Calu3 (cell line): ENCODE data around the gene GBF1. TPM values are rescaled to one million over a fixed set of nuclear protein-coding genes. Genes with fewer than 3 reads are reported as not detected.
A peak's percentile ranks its signal among the peaks of the same experiment; 100 is the strongest.

Source experiments
- BruUV-seq: library from RNA; stranded (reverse); fragments of 400-500 nt; replicated peaks from 2 replicates; lab custom pipeline; 2021; lab: Mats Ljungman, UMichigan
- CTCF ChIA-PET: fragments of 300-600 bp; sonication (Branson Sonifier 250); formaldehyde crosslinking; loops from one replicate; lab custom pipeline; 2022; ENCODE audit warnings: antibody characterized with exemption; lab: Charles Lee
- DNase-seq: peaks from one replicate; pipeline ENCODE4 v3.0.0; 2022
- H3K27ac Mint-ChIP-seq: one replicate; pipeline ENCODE4 v1.8.0; 2022; ENCODE audit warnings: mixed read lengths; ENCODE audit not compliant: unreplicated experiment
- H3K27me3 Mint-ChIP-seq: one replicate; pipeline ENCODE4 v1.8.0; 2022; ENCODE audit warnings: mixed read lengths; ENCODE audit not compliant: unreplicated experiment
- H3K36me3 Mint-ChIP-seq: one replicate; pipeline ENCODE4 v1.8.0; 2022; ENCODE audit warnings: mild to moderate bottlenecking, moderate library complexity, mixed read lengths; ENCODE audit not compliant: insufficient read depth, unreplicated experiment
- H3K4me1 Mint-ChIP-seq: one replicate; pipeline ENCODE4 v1.8.0; 2022; ENCODE audit warnings: mild to moderate bottlenecking, low read depth, mixed read lengths; ENCODE audit not compliant: unreplicated experiment
- H3K4me3 Mint-ChIP-seq: one replicate; pipeline ENCODE4 v1.8.0; 2022; ENCODE audit warnings: mild to moderate bottlenecking, low read depth, moderate library complexity, mixed read lengths; ENCODE audit not compliant: unreplicated experiment
- H3K9me3 Mint-ChIP-seq: one replicate; pipeline ENCODE4 v1.8.0; 2022; ENCODE audit warnings: low read depth, mixed read lengths; ENCODE audit not compliant: unreplicated experiment
- CTCF ChIP-seq: fragments of 200-600 bp; IDR thresholded peaks from one replicate; pipeline ENCODE4 v1.8.0; 2022; ENCODE audit warnings: antibody characterized with exemption; ENCODE audit not compliant: unreplicated experiment
- intact Hi-C: fragments of 100-400 bp; cut with micrococcal nuclease; formaldehyde crosslinking; loops from one replicate; pipeline ENCODE4 v1.10.0; 2022; ENCODE audit not compliant: unreplicated experiment
- total RNA-seq: library from RNA; stranded (reverse); gene quantifications from 2 replicates; pipeline ENCODE4 v1.2.3, GENCODE V29; 2022

The GBF1 gene
- total RNA-seq, 1 experiment from 2014 or later = 36.1 TPM

- intact Hi-C loops = no loop called here
- no peak overlapping the region for H3K4me3 Mint-ChIP-seq
- no TSS peak for BruUV-seq
- H3K27me3 Mint-ChIP-seq = no peaks in the 10 kb centered on the region
- CTCF ChIA-PET = no interaction called here
- H3K4me1 Mint-ChIP-seq = peaks cover 16% of the 10 kb centered on the region
- no peaks in the 10 kb centered on the region for H3K9me3 Mint-ChIP-seq
- H3K27ac Mint-ChIP-seq = peak overlapping the region; percentile 44
- peaks cover 32% of the 10 kb centered on the region for H3K36me3 Mint-ChIP-seq
- TF ChIP-seq CTCF = no peak
- DNase-seq = peak; percentile 46
These were observed 122.7 kb downstream of the GBF1 start for GRCh38 chr10:102368077-102368476.

GRCh38 chr10:102371295-102371694 is 126.0 kb downstream of the GBF1 start:
- Mint-ChIP-seq H3K27ac (no peak overlapping the region), H3K27me3 (no peaks in the 10 kb centered on the region), H3K9me3 (no peaks in the 10 kb centered on the region), H3K4me3 (no peak overlapping the region), H3K36me3 (peaks cover 29% of the 10 kb centered on the region), H3K4me1 (peaks cover 16% of the 10 kb centered on the region)
- intact Hi-C loops = no loop called here
- no peak for DNase-seq
- no peak for TF ChIP-seq CTCF
- no TSS peak for BruUV-seq
- CTCF ChIA-PET = interaction anchor here (0.6 kb wide), 1 partner anchor 544 kb away, joined by 3 read pairs; no protein-coding TSS in a partner anchor

- CTCF ChIA-PET = no interaction called here
- H3K36me3 Mint-ChIP-seq = peaks cover 33% of the 10 kb centered on the region
- no peaks in the 10 kb centered on the region for H3K9me3 Mint-ChIP-seq
- H3K4me3 Mint-ChIP-seq = no peak overlapping the region
- H3K4me1 Mint-ChIP-seq = no peaks in the 10 kb centered on the region
- BruUV-seq = no TSS peak
- no peak for DNase-seq
- no peak for TF ChIP-seq CTCF
- intact Hi-C loops = no loop called here
- no peaks in the 10 kb centered on the region for H3K27me3 Mint-ChIP-seq
- H3K27ac Mint-ChIP-seq = no peak overlapping the region
These were observed 129.9 kb downstream of the GBF1 start for GRCh38 chr10:102375250-102375649.

GRCh38 chr10:102375867-102376266 is 130.5 kb downstream of the GBF1 start:
- BruUV-seq = no TSS peak
- intact Hi-C loops = no loop called here
- Mint-ChIP-seq H3K9me3 (no peaks in the 10 kb centered on the region), H3K4me1 (no peaks in the 10 kb centered on the region), H3K4me3 (no peak overlapping the region), H3K27me3 (no peaks in the 10 kb centered on the region), H3K36me3 (peaks cover 38% of the 10 kb centered on the region), H3K27ac (no peak overlapping the region)
- TF ChIP-seq CTCF = no peak
- DNase-seq = no peak
- CTCF ChIA-PET = interaction anchor here (0.5 kb wide), 1 partner anchor 69 kb away, joined by 5 read pairs; no protein-coding TSS in a partner anchor
